GM12873 (cell line): ENCODE measurements around the gene SYCP1.

Experiments
- CTCF ChIP-seq: IDR thresholded peaks from 2 replicates; pipeline ENCODE4 v1.5.1; 2012; ENCODE audit warnings: low read depth, mild to moderate bottlenecking, moderate library complexity, low read length, control low read depth; ENCODE audit not compliant: insufficient read depth; ENCODE audit errors: missing control alignments

The SYCP1 gene

DNA sequence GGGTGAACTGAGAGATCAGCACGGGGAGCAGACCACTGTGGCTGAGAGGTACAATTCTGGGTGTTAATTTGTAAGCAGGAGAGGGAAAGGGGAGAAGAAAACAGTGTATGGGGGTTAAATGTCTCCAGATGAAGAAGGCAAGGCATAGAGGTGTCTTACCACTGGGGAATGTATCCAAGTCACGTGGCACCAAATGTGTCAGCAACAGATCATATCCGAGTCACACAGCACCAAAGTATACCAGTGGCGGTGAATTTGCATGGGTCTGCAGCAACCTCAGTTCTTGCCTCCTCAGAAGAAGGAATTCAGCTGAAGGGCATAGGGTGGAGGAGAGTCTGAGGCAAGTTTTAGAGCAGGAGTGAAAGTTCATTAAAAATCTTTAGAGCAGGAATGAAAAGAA is 21.2 kb upstream of the SYCP1 start:
- TF ChIP-seq CTCF, result no peak

- TF ChIP-seq CTCF, result no peak
Observed at GRCh38 chr1:114844270-114844669, 10.4 kb upstream of the SYCP1 start.

DNA sequence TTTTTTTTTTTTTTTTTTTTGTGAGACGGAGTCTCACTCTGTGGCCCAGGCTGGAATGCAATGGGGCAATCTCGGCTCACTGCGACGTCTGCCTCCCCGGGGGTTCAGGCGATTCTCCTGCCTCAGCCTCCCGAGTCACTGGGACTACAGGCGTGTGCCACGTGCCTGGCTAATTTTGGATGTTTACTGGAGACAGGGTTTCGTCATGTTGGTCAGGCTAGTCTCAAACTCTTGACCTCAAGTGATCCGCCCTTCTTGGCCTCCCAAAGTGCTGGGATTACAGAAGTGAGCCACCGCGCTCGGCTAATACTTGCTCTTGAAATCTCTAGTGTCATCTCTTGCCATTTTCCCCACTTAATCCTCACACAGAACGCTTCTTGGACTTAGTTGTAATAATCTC is 1.1 kb upstream of the SYCP1 start:
- TF ChIP-seq CTCF, result no peak

DNA sequence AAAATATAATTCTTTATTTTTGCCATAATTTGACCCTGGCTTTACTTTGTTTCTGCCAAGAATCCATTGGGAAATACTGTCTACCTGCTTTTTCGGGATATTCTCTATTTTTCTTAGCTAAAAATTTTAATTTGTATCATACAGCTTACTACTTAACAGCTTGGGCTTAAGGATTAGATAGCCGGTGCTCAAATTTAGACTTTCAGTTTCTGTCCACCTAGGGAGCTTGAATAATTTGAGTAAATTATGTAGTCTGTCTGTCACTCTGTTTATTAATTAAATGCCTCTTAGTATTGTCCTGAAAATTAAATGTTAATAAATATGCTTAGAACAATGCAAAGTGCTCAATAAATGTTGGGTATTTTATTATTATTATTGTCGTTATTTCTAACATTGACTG is 6.7 kb downstream of the SYCP1 start:
- TF ChIP-seq CTCF, result no peak

GRCh38 chr1:114892194-114892918 is 37.7 kb downstream of the SYCP1 start:
- TF ChIP-seq CTCF, result no peak

DNA sequence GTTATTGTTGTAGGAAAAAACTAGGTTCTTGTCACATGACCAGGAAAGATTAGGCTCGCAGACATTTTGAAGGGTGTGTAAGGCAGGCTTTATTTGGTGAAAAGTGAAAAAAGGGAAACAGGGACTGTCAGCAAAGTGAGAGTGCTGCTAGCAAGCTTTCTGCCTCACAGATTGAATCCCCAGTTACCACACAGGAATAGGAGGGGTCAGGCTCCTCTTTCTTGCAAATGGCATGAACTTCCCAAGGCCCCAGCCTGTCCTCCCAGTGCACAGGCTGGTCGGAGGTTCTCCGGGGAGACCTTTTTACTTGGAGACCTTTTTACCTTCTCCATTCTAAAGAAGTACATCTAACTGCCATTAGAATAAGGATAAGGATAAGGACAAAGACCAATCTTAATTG is 42.1 kb downstream of the SYCP1 start:
- TF ChIP-seq CTCF, result no peak

GRCh38 chr1:114901814-114902213 is 47.2 kb downstream of the SYCP1 start:
- no peak for TF ChIP-seq CTCF
